PFSK-1 (cell line): ENCODE results near the gene ABHD11. TPM values are rescaled to one million over a fixed set of nuclear protein-coding genes. Genes with fewer than 3 reads are reported as not detected.
A peak's percentile ranks its signal among the peaks of the same experiment; 100 is the strongest.

Experiments
- FOXP2 ChIP-seq: optimal IDR thresholded peaks from 2 replicates; pipeline ENCODE3; 2011; ENCODE audit warnings: borderline replicate concordance, control low read depth, inconsistent platforms; ENCODE audit not compliant: insufficient read depth; ENCODE audit errors: extremely low read length, extremely low read depth
- POLR2AphosphoS5 ChIP-seq: IDR thresholded peaks from 2 replicates; pipeline ENCODE4 v1.6.1; 2012; ENCODE audit warnings: low read depth, mild to moderate bottlenecking, control low read depth, low read length, moderate library complexity
- REST ChIP-seq, 2 experiments: IDR thresholded peaks; 2 replicates each; pipeline versions ENCODE4 v1.6.1 to v1.8.0; 2011 to 2012; ENCODE audit warnings: low read depth in 2 of 2, low read length in 2 of 2, control low read depth in 1 of 2, inconsistent platforms in 1 of 2, mild to moderate bottlenecking in 1 of 2, moderate library complexity in 1 of 2; ENCODE audit not compliant: insufficient read depth in 1 of 2
- SIN3A ChIP-seq: IDR thresholded peaks from 2 replicates; pipeline ENCODE4 v1.6.1; 2012; ENCODE audit warnings: mild to moderate bottlenecking, low read length, moderate library complexity, borderline replicate concordance; ENCODE audit not compliant: insufficient read depth
- TAF1 ChIP-seq: IDR thresholded peaks from 2 replicates; pipeline ENCODE4 v1.6.1; 2012; ENCODE audit warnings: low read length, control low read depth, borderline replicate concordance; ENCODE audit not compliant: insufficient read depth
- polyA plus RNA-seq: library from polyadenylated mRNA; unstranded; fragments of >200 nt; gene quantifications from one replicate; pipeline ENCODE4 v1.2.1, GENCODE V29; 2012; ENCODE audit warnings: low read depth, missing spikeins; ENCODE audit not compliant: insufficient read length

The ABHD11 gene
- polyA plus RNA-seq = 27.4 TPM

- TF ChIP-seq FOXP2 (peak; percentile 85), POLR2AphosphoS5 (peak; percentile 94), TAF1 (no peak)
These were observed at the start of gene ABHD11 for GRCh38 chr7:73738612-73739386. Gene ABHD11, minus strand, starts transcription at chr7:73738802. Its CDS starts 32 bp downstream, at chr7:73738770.

- TF ChIP-seq TAF1 (no peak), SIN3A (no peak), FOXP2 (no peak), POLR2AphosphoS5 (no peak), REST (IDR thresholded peaks at IDR 0.05; ENCODE audit: insufficient read depth in 1 of 2, low read depth in 2 of 2, low read length in 2 of 2) (no peak)
These were observed 48.0 kb upstream of the ABHD11 start for GRCh38 chr7:73786588-73786987.

- no peak for TF ChIP-seq SIN3A
These were observed 40.9 kb upstream of the ABHD11 start for GRCh38 chr7:73779517-73779916.

GRCh38 chr7:73778801-73779389, 40.3 kb upstream of the ABHD11 start:
- TF ChIP-seq FOXP2 = no peak
- no peak for TF ChIP-seq SIN3A
- no peak for TF ChIP-seq TAF1
- TF ChIP-seq REST (IDR thresholded peaks at IDR 0.05; ENCODE audit: insufficient read depth in 1 of 2, low read depth in 2 of 2, low read length in 2 of 2) = no peak
- no peak for TF ChIP-seq POLR2AphosphoS5

GRCh38 chr7:73774923-73775322, 36.3 kb upstream of the ABHD11 start:
- TF ChIP-seq POLR2AphosphoS5 (no peak), REST (IDR thresholded peaks at IDR 0.05; ENCODE audit: insufficient read depth in 1 of 2, low read depth in 2 of 2, low read length in 2 of 2) (no peak), SIN3A (no peak), FOXP2 (no peak), TAF1 (no peak)

GRCh38 chr7:73773700-73774517, 35.3 kb upstream of the ABHD11 start:
- TF ChIP-seq POLR2AphosphoS5 (no peak), FOXP2 (no peak), REST (IDR thresholded peaks at IDR 0.05; ENCODE audit: insufficient read depth in 1 of 2, low read depth in 2 of 2, low read length in 2 of 2) (no peak), SIN3A (no peak), TAF1 (no peak)
